Neural cell (in vitro differentiated cells): ENCODE data around the gene TMED7.

Source experiments
- CTCF ChIP-seq: fragments of 450-650 bp; IDR thresholded peaks from 2 replicates; pipeline ENCODE4 v1.5.1; 2014; ENCODE audit warnings: antibody characterized with exemption, mild to moderate bottlenecking, moderate library complexity; ENCODE audit not compliant: poor library complexity, severe bottlenecking
- MXI1 ChIP-seq: fragments of 450-650 bp; conservative IDR thresholded peaks from 2 replicates; pipeline ENCODE4 v1.6.1; 2014; ENCODE audit warnings: antibody characterized with exemption, mild to moderate bottlenecking; ENCODE audit not compliant: poor library complexity, severe bottlenecking
- REST ChIP-seq: IDR thresholded peaks from 2 replicates; pipeline ENCODE4 v1.6.1; 2012; ENCODE audit warnings: borderline replicate concordance
- SMC3 ChIP-seq: fragments of 450-650 bp; conservative IDR thresholded peaks from 2 replicates; pipeline ENCODE4 v1.6.1; 2014; ENCODE audit warnings: antibody characterized with exemption, mild to moderate bottlenecking, moderate library complexity; ENCODE audit not compliant: poor library complexity

DNA sequence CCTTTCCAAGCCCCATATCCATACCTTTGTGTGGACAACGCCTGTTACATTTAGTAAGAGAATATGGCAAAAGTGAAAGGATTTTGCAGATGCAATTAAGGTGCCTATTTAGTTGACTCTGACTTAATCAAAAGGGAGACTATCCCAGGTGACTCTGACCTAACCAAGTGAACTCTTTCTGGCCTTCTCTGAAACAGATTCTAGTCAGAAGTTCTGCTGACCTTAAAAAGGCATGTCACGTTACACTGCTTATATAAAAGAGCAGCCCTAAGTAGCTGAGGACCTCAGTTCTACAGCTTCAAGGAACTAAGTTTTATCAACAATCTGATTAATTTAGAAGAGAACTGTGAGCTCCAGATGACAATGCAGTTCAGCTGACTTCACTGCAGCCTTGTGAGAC, 17.9 kb downstream of the TMED7 start:
- TF ChIP-seq CTCF (no peak), REST (no peak), MXI1 (no peak), SMC3 (no peak)
